ENCODE measurements around the gene BCAP29.
"Not testable (repeated sequence)": the region's sequence is repeated elsewhere in the genome, so short reads cannot be mapped to it uniquely, and the experiment has no call there.

BCAP29 gene, protein sequence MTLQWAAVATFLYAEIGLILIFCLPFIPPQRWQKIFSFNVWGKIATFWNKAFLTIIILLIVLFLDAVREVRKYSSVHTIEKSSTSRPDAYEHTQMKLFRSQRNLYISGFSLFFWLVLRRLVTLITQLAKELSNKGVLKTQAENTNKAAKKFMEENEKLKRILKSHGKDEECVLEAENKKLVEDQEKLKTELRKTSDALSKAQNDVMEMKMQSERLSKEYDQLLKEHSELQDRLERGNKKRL

DNA sequence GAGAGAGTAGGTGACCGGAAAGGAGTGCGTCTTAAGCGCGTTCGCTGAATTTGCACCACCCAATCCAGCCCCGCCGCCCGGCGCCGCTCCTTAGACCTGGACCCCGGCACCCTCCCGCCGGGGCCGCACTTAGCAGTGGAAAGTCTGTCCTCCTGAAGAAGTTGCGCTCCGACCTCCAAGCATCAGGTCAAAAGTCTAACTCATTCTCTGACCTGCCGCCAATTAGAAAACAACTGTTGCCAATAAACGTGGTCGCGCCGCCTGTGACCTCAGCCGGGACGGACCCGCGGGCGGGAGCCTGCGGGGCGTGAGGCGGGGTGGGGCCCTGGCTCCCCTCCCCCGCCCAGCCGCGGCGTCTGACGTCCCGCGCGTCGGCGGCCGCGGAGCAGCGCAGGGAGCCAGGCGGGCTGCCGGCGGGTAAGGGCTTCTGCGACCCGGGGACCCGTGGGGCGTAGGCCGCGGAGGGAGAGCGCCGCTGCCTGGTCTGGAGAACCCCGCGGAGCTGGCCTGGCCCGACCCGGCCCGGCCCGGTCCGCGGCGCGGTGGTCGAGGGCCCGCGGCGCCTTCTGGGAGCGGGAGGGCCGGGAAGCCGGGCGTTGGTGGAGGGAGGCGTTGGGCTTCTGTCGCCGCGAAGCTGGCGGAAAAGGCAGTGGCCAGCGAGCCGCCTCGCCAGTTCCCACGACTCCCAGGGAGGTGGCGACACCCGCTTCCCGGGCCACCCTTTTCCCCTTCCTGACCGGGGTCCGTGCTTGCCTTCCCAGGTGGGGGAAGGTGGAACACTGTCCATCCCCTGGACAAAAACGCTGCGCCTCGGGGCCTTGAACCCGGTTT lies at the start of gene BCAP29:
BCAP29 (plus strand) TSS at position 362 of the 831 bp plus-strand sequence. CDS start 527 bp downstream, outside the sequence.
- peak; percentile 93 for DNase-seq

DNA sequence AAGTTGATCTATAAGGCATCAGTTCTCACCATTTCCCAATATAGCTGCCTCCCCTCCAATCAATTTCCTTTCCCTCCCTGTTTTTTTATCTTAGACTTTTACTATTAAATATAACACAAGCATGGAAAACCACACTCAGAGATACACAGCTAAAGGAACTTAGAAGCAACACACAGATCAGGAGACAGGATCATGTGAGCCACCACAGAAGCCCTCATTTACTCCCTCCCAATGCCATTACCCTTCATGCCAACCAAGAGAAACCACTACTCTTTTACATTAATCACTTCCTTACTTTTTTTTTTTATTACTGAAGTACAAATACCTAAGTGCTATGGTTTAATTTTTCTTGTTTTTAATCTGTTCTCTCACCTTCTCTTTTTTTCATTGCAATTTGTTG lies 49.3 kb upstream of the BCAP29 start:
- peak; percentile 49 for DNase-seq

DNA sequence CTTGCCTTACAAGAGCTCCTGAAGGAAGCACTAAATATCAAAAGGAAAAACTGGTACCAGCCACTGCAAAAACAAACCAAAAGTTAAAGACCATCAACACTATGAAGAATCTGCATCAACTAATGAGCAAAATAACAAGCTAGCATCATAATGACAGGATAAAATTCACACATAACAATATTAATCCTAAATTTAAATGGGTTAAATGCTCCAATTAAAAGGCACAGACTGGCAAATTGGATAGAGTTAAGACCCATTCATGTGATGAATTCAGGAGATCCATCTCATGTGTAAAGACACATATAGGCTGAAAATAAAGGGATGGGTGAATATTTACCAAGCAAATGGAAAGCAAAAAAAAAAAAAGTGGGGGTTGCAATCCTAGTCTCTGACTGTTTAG lies 45.9 kb upstream of the BCAP29 start:
- no peak for DNase-seq

DNA sequence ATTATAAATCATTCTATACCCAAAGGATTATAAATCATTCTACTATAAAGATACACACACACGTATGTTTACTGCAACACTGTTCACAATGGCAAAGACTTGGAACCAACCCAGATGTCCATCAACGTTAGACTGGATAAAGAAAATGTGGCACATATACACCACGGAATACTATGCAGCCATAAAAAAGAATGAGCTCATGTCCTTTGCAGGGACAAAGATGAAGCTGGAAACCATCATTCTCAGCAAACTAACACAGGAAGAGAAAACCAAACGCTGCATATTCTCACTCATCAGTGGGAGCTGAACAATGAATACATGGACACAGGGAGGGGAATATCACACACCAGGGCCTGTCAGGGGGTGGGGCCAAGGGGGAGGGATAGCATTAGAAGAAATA lies 42.8 kb upstream of the BCAP29 start:
- DNase-seq = not testable (repeated sequence)

DNA sequence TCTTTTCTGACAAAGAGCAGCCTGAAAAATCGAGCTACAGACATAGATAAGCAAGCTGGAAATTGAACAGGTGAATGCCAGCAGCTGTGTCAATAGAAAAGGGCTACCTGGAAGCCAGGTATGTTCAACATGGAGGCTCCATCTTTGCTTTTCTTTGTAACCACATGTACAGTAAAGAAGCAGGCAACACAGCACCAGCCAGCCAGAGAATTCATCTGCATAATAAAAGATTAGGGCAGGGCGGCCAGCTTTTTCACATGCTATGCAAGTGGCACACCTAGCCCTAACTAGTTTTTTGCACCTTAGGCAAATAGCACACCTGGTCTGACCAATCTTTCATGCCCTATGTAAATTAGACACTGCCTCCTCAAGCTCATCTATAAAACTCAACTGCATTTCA lies 42.0 kb upstream of the BCAP29 start:
- no peak for DNase-seq

DNA sequence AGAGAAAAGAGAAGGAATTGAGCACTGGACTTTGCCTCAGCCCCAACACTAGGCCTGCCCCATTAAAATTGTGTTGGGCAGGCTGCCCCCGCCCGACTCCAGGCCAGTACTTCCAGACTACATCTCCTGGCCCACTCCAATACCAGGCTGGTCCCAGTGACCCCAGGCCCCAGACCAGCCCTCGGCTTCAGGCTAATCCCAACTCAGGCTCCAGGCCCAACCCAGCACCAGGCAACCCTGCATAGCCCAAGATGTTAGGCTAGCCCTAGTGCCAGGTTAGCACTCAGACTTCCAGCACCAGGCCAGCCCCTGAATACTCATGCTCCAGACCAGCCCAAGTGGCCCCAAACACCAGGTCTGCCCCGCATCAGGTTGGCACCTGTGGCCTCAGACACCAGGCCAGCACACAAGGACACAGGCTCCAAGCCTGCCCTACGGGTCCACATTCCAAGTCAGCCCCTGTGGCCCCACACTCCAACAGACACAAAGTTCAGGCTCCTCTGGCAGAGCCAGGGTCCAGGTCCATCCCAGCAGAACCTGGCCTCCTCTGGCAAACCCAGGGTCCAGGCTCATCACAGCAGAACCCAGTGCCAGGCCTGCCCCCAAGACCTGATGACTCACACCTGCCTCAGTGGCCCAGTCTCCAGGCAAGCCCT lies 36.6 kb upstream of the BCAP29 start:
- DNase-seq = no peak

DNA sequence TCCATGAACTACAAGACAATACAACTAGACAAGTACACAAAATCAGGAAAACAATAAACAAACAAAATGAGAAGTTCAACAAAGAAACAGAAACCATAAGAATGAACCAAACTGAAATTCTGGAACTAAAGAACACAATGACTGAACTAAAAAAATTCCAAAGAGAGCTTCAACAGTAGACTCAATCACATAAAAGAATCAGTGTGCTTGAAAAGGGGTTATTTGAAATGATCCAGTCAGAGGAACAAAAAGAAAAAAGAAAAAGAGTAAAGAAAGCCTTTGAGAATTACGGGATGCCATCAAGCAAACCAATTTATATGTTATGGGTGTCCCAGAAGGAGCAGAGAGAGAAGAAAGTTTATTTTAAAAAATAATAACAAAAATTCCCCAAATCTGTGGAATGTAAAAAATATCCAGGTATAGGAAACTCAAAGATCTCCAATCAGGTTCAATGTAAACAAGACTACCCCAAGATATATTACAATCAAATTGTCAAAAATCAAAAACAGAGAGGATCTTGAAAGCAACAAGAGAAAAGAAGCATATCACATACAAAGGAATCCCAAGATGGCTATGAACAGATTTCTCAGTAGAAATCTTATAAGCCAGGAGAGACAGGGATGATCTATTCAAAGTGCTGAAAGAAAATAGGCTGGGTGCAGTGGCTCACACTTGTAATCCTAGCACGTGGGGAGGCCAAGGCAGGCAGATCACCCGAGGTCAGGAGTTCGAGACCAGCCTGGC lies 35.0 kb upstream of the BCAP29 start:
- DNase-seq = no peak

DNA sequence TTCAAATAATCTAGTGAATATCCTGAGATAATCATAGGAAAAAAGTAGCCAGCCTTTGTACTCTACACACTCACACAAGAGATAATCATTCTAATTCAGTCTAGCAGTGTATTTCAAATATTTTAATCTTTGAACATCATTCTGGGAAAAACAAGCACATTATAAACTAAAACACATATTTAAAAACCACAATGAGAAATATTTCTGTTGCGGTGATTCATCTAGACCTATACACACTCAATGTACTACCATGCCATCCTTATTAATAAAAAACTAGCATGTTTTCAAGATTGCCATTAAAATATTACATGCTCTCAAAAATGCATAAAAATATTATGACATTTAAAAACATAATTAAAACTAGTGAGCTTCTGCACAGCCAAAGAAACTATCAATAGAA lies 28.1 kb upstream of the BCAP29 start:
- no peak for DNase-seq

DNA sequence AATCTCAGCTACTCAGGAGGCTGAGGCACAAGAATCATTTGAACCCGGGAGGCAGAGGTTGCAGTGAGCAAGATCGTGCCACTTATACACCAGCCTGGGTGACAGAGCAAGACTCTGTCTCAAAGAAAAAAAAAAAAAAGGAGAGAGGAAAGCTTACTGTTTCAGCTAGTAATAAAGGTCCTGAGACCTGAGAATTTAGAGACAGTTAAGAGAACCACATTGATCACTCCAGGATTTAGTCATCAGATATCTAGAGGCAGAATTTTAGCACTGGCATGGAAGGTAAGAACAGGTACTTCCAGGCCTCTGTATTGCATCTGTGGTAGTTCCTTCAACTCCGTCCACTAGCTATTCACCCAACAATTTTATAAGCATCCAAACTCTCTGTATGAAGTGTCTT lies 24.2 kb upstream of the BCAP29 start:
- no peak for DNase-seq

DNA sequence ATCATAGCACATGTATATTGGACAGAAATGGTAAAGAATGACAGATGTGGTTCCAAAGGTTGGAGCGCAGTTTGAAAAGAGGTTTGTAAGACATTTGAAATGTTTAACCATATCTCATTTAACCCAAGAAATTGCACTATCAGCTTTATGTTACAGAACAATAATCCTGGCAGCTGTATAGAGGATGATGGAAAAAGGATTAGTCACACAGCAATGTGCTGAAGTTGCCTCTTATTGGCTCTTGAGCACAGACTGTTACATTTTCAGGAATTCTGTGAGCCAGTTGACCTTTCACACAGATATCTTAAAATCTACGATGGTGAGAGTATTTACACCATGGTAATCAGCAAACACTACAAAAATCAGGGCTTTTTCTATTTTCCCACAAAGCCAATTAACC lies 20.2 kb upstream of the BCAP29 start:
- DNase-seq = no peak

DNA sequence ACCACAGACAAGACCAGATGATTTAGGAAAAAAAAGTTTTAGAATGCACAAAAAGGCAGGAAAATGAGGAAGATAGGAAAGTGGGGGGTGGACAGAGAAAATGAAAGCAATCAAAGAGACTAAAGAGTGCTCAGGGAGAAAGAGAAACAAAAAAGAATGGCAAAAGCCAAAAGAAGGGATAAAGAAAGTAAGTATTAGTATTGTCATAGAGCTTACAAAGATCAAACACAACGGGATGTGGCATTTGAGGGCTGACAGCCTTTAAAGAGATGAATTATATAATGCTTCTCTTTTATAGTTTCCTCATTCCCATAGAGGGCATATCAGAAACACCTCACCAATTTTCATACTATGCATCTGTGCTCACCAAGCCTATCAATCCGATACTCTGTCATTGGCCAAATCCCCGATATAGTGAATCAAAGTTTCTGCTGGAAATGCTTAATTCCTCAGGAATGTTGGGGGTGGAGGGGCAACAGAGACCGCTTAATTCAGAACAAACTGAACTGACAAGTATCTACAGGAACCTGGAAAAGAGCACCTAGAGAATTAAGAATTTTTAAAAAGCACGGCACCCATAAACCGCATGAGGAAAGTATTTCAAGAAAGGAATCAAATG lies 19.0 kb upstream of the BCAP29 start:
- peak; percentile 54 for DNase-seq

DNA sequence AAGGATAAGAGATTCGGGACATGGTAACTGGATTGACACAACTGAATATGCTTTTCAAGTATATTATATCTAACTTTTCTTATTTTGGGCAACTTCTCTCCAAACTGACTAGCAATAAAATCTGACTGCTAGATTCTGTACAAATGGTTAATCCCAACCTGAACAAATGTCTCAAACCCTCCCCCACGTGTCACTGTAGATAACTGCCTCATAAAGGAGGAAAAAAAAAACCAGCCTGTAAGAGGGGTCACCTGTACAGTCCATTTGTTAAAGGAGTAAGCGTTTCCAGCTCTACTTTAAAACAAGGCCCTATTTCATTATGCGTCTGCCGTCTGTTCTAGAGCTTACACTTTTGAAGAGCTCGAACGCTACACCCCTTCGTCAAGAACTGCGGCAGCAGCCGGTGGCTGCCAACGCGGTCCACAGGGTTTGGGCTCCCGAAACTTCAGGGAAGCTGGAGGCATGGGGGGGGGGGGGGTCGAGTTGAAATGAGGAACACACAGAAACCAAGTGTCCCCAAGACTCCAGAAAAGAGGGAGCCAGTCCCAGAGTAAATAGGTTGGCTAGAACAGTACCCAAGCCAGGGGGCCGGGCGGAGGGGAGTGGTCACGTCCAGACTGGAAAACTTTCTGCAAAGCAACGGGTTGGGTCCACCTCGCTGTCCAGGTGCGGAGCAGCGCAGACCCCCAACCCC lies 16.8 kb upstream of the BCAP29 start:
- peak; percentile 74 for DNase-seq

DNA sequence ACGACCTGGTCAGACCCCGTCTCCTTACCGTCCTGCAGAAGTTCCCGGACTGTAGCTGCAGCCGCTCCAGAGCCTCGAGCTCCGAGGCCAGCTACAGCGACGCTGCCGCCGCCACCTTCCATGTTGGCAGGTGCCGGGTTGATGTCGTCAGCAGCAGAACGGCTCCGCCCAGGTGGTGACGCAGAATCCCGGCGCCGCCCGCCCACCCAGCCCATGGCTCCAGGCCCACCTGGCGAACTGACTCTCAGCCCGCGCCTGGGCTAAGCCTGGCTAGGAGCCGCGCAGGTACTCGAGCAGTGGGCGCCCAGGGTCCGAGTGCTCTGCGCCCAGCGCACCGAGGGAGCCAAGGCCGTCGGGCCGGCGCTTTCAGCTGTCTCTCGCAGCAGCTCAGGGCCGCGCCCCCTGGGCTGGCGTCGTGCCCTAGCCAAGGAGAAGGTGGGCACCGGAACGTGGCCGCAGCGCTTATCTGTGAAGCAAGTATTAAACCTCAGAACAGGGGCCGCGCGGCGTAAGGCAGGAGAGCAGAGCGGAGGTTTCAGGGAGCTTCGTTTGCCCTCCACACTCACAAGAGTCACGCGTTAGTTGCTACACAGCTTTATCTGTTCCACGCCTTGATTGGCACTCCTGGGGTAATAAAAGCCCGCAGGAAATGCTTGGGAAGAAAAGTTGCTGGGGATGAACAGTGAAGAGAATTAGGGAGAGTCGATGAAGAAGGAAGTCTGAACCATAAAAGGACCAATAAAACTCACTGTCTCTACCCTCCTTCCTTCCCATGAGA lies 16.1 kb upstream of the BCAP29 start, which contains the start of the genes COG5 and DUS4L:
COG5 (minus strand) TSS at position 146 of the 778 bp plus-strand sequence; CDS start at position 122, 24 bp downstream.
DUS4L (plus strand) TSS at position 197 of the 778 bp plus-strand sequence. CDS start 3,100 bp downstream, outside the sequence.
- DNase-seq = peak; percentile 90

DNA sequence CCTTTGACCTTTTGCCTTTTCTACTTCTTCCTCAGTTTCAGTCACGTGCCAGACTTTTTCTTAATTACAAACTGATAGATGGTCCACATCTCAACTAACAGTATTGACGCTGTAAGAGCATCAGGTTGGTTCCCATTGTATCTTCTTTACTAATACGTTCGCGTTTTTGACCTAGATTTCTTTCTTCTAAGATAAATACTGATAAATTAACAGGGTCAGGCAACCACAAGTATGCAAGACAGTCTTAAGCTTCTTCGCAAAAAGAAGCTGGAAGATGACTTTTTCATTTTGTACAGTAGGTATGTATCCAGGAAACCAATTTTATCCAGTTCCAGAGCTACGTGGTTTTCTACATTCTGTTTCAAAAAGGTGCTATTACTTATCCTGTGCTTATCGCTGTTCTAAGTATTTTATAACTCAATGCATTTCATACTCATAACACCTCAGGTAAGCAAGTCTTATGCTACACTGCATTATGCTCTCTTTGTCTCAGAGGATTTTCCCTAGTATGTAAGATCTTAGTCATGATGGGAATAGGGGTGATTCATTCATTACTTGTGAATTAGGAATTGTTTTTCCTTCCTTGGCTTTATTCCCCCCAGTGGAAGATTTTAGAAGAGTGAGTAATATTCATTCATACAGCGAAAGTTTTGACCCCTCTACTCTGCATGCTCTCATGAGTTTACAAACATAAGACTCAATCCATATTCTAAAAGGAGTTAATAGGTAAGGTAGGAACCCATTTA lies 15.3 kb upstream of the BCAP29 start:
- DNase-seq = peak; percentile 68

DNA sequence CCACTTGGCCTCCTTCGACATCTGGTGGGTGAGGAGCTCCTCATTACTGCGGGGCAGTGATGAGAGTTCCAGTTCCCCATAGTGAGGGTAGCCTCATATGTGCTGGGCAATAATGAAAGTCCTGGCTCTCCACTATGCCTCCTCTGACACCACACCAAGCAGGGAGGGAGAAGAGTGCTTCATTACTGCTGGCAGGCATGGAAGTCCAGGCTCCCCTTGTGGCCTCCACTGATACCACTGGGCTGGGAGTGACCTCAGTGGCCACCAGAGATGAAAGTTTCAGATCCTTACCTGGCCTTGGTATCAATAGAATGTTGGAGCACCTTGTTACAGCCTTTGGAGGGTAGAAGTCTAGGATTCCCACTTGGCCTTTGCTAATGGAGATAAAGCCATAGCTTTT lies 9.7 kb upstream of the BCAP29 start:
- DNase-seq = no peak

DNA sequence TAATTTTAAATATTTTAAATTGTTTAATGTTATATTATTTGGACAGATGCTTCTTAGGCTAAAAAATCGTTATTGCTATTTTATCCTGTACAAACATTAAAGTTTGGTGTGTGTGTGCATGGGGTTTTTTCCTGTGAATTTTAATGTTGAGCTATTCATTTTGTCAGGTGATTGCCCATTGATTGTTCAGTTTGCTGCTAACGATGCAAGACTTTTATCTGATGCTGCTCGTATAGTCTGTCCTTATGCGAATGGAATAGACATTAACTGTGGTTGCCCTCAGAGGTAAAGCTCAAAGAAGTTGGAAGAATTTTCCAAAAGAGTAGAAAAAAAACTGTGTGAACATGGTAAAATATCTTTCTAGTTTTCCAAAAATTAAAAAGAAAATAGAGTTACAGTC lies 6.5 kb upstream of the BCAP29 start:
- DNase-seq = no peak

DNA sequence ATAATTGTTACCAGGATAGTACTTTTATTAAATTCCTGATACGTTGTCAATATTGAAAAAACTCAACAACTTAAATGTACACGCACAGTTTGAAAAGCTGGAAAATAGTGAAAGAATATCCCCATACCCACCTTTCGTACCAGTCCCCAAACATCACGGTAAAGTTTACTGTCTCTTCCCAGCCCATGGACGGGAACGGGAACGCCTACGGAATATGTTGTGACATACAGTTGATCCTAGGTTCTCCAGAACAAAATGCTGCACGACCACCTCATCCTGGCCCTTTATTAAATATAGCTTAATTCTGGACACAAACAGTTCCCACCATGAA lies 527 bp upstream of the BCAP29 start:
- no peak for DNase-seq

DNA sequence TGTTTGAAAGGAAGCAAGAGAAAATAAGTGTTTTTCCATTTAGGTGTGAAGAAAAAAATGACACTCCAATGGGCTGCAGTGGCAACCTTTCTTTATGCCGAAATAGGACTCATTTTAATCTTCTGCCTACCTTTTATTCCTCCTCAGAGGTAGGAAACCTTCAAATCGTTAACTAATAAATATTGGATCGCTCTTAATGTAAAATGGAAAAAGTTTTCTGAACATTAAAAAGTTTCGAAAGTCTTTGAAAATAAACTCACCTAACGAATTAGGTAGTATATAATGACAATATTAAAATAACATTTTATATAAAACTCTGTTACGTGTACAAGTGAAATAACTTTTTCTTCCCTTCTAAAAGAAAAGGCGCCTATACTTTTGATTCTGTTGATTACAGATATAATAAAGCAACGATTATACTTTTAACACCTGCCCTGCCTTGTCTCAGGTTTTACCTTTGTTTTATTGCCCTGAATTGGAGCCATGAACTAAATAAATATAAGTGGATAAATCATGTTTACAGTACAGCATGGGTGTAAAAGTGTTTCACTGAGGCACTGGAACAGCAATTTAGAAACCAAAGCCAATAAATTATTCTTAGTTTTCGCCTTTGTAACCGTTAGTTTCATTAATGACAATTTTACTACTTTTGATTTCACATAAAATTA lies 804 bp downstream of the BCAP29 start:
- no peak for DNase-seq

DNA sequence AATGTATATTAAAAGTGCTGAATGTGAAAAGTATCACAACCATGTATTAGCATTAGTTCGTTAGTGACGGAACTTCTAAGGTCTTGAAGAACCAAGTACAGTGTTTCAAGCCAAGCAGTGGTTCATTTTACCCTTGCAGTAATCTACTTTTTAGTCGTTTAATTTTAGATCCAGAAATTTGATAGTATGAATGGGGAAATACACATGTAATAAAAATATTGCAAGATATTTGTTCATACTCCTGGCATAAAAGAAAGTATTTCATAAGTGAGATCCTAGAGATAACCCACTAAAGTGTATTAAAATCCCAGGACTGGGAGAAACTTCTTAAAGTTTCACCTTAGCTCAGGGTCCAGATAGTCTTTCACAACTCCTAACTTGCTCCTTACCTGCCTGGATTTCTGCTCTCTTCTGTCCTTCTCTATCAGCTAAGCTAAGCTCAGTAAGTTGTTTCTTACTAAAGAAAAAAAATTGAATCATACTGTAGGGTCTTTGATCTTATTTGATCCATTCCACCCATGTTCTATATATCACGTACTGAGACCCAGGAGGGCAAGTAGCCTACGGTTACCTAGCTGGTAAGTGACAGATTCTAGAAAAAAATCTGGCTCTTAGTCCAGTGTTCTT lies 1.5 kb downstream of the BCAP29 start:
- peak; percentile 22 for DNase-seq

Measured in hematopoietic multipotent progenitor cell treated with erythropoietin and hydrocortisone succinate and interleukin-3 and kit ligand, for 4 days (in vitro differentiated cells).